Brain pericyte (primary cell): Measurements from ENCODE around the gene CEP85L.

Source experiments
- DNase-seq: peaks from one replicate; pipeline ENCODE4 v3.0.0-alpha.2; 2012; ENCODE audit warnings: low read depth, low spot score

CEP85L gene

DNA sequence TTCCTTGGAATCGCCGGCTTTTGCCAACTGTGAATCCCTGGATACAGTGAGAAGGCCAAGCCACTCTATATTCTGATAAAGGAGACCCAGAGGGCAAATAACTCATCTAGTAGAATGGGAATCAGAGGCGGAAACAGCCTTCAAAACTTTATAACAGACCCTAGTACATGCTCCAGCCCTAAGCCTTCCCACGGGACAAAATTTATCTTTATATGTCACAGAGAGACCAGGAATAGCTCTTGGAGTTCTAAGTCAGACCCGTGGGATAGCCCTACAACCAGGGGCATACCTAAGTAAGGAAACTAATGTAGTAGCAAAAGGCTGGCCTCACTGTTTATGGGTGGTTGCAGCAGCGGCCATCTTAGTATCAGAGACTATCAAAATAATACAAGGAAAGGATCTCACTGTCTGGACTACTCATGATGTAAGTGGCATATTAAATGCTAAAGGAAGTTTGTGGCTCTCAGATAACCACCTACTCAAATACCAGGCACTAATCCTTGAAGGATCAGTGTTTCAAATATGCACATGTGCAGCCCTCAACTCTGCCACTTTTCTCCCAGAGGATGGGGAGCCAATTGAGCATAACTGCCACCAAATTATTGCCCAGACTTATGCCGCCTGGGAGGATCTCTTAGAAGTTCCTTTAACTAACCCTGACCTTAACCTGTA, 29.5 kb downstream of the CEP85L start:
- DNase-seq: no peak

DNA sequence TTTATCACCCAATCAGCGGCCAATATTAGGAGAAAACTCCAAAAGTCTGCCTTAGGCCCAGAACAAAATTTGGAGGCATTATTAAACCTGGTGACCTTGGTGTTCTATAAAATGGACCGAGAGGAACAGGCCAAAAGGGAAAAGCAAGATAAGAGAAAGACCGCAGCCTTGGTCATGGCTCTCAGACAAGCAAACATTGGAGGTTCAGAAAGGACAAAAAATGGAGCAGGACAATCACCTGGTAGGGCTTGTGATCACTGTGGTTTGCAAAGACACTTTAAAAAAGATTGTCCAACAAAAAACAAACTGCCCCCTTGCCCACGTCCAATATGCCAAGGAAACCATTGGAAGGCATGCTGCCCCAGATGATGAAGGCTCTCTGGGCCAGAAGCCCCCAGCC, 31.2 kb downstream of the CEP85L start:
- no peak for DNase-seq

DNA sequence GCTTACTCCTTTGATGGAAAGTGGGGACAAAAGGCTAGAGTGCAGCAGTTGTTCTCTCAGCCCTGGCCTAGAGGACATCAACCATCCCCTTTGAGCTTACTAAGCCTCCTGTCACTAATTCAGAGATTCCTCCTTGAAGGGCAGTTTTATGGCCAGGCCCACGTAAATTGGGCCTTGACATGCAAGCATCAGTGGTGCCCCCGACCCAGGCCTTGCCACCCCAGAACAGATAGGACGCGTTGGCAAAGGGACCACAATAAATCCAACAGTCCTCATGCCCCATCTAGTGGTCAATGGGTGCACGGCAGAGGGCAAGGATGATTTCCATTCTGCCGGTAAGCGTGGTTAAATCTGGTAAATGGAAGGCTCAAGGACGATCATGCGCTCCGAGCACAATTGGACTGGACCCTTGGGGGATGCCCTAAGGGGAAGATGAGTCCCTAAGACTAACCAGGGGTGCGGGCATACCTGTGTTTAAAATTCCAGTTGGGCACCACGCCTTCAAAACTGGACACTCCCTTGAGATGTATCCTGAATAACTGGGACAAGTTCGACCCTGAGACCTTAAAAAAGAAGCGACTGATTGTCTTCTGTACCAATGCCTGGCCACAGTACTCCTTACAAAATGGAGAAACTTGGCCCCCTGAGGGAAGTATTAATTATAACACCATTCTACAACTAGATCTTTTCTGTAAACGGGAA, 32.6 kb downstream of the CEP85L start:
- no peak for DNase-seq

DNA sequence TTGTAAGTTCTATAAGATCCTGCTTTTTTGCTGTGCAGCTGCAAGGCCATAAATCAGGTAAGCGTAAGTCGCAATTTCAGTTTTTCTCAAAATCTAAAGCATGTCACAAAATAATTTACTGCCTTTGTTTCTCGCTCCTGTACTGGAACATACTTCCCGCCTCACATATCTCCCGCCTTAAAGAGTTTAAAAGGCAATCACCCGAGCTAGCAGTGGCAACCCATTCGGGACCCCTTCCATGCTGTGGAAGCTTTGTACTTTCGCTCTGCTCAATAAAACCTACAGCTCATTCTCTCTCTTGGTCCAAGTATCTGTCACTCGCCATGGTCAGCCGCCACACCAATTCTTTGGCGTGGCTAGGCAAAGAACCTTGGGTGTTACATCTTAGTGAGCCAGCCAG, 34.0 kb downstream of the CEP85L start:
- DNase-seq: no peak

DNA sequence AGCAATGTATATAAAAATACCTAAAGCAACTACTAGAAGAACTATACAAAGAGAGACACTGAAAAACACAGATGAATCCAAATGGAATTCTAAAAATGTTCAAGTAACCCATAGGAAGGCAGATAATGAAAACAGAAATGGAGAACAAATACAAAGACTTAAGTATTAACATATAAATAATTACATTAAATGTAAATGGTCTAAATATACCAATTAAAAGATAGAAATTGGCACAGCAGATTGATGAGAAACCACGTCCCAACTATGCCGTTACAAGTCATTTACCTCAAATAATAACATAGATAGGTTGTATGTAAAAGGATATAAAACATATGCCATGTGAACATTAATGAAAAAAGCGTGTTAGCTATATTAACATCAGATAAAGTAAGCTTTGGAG, 40.1 kb downstream of the CEP85L start:
- DNase-seq: no peak

DNA sequence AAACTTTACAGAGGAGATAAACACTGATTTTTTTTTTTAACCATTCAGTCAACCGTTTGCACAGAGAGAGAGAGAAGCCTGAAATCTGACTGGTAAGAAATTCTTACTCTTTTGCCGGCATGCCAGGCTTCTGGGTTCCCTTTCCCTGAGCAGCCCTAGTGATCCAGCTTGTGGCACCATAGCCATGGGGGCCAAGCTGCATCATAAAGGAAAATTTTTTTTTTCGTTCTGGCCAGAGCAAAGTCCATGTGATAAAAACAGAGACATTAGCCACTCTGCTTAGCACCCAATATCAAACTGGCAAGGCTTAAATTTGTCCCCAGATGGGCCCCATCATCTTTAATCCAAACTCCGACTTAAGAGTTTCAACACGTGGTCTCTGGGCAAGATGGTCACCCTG, 44.5 kb downstream of the CEP85L start:
- DNase-seq: no peak

DNA sequence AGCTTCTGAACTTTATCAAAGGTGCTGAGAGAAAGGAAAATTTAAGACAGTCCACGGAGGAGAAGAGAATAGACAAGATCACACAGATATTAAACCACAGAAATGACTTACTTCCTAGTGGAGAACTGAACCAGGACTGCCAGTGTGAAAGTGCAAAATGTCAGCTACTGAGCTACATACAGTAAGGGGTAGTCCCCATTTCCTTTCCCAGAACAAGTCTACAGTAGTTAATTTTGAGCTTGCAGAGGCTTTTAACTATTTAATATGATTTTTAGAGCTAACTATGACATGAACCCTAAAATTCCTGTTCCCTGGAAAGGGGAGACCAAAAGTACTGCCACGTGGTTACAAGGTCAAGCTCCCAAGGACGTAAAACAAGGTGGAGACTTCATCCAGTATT, 45.1 kb downstream of the CEP85L start:
- DNase-seq: no peak

DNA sequence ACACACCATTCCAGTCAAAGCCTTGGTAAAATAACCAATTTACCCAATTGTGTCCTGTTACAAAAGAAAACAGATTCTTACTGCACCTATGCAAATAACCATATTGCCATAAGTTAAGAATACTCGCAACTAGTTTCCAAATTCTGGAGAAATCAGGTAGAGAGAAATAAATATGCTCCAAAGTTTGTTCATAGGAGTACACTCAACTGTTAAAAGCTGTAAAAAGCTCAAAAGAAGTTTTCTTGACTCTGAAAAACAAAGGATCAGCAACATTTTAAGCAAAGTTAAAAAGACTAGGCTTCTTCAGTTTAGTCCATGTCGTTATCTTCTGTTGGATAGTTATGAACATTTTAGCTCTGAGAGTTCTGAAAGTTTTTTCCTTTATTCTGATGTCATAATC, 48.0 kb downstream of the CEP85L start:
- no peak for DNase-seq

DNA sequence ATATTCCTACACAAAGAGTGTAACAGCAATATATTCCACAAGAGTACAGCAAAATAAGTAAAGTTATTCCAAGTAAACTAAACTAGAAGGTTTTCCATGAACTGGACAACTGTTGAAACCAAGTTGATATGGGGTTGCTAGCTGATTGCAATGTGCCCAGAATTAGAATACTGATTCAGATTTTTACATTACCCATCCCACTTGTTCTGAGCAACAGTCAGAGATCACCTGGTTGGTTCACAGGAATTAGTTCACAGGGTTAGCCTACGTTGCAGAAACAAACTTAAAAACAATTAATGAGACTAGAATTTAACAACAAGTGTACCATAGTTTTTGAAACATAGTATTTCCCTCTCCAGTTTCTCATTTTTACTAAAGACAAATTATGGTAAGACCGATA, 49.1 kb downstream of the CEP85L start:
- DNase-seq: no peak

DNA sequence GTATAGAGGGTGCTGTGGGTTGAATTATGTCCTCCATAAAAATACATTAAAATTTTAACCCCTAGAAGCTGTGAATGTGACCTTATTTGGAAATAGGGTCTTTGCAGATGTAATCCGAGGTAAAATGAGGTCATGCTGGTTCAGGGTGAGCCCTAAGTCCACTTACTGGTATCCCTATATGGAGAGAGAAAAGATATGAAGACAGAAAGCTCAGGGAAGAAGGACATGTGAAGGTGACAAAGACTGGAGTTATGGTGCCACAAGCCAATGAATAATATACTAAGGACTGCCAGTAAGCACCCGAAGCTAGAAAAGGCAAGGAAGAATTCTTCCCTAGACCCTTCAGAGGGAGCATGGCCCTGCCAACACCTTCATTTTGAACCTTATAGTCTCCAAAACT, 53.1 kb downstream of the CEP85L start:
- DNase-seq: no peak

DNA sequence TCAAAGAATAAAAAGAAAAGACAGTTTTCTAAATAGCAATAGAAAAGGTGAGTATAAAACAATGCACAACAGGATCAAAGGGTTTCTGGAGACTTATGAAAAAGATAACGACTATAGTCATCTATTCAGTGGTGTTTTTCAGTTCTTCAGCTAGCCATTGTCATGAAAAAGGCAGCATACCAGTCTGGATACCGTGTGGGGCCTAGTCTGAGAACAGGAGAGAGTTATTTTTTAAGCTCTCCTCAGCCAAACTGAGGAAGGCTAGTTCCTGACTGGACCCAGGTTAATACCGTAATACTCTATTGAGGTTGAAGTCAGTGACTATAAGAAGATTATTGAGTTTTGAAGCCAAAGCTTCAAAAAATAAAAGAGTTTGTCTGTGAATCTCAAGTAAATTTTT, 53.8 kb downstream of the CEP85L start:
- no peak for DNase-seq

DNA sequence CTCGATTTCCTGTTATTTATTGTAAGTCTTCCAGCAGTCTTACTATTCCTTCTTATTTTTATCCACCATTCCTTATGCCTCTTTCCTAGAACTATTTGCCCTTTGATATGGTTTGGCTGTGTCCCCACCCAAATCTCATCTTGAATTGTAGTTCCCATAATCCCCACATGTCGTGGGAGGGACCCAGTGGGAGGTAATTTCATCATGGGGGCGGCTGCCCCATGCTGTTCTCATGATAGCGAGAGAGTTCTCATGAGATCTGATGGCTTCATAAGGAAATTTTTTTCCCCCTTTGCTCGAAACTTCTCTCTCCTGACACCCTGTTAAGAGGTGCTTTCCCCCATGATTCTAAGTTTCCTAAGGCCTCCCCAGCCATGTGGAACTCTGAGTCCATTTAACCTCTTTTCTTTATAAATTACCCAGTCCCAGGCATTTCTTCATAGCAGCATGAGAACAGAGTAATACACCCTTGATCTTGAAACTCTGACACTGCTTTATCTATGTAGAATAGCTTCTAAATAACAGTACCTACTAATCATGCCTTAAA, 54.5 kb downstream of the CEP85L start:
- no peak for DNase-seq

DNA sequence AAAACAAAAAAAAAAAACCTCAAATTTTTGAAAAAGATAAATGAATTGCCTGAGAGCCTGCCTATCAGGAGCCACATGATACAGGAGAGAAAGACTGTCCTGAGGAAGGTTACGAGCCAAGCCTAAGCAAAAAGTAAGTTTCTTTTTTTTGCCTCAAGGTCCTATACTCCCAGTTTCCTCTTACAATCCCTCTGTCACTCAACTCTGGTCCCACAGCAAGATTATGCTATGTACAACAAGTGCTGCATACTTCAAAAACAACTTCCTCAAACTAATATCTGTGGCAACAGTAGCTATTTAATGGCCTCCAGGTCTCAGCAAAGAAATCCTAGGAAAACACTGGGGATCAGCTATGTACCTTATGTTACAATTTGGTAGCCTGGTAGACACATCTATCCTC, 56.5 kb downstream of the CEP85L start:
- DNase-seq: no peak

DNA sequence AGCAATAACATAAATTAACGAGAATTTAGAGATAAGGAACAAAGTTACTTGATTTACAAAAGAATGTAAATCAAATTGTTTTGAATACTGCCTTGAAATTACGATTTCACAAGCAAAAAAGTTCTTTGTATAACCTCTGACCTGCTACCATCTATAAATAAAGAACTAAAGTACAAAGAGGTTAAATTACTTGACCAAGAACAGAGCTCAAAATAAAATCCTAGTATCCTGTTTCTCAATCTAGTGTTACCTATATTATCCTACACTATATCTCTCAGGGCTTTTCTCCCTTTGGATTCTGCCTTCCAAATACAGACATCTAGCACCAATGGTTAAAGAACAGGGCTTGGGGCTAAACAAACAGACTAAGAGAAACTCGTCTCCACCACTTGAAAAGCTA, 59.5 kb downstream of the CEP85L start:
- no peak for DNase-seq

DNA sequence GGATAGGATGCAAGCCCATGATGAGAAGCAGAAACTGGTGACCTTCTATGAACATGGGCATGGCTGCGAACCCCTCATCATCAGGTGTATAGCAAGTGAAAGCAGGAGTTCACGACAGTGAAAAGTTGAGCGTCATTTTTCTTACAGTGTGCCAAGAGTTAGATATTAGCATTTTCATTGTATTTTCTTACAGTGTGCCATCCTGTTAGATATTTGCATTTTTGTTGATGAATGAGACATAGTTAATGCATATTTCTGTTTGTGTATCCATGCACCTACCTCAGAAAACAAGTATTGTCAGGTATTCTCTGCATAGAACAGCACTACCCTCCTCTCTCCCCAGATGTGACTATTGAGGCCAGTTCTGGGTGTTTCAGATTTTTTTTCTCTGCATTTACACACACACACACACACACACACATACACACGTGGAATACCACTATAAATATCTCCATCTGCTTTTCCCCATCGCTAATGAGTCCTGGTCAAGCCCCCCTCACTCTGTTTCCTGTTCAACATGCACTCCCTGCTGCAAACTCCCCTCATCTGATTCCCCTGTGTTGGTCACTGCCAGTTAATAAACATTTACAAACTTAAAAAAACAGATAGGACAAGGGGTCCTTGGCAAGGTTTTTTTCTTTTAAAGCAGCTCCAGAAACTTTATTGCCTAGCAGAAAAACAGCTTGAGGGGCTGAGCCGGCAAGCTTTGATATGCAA, 61.6 kb downstream of the CEP85L start:
- DNase-seq: no peak

DNA sequence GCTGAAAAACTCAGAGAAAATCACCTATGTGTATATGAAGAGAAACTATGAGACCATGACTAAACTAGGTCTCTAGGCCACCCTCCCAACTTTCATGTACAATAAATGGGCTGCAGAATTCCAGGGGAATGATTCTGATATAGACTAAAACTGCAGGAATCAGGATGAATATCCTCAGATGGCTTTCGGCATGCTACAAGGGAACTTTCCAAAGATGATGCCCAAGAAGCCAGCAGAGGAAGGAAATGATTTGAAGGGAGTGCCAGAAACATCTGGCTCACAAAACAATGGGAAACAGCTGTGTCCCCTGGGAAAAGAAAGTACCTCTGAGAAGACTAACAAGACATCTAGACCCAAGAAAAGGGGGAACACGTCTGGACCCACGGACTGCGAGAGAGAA, 62.2 kb downstream of the CEP85L start:
- no peak for DNase-seq

DNA sequence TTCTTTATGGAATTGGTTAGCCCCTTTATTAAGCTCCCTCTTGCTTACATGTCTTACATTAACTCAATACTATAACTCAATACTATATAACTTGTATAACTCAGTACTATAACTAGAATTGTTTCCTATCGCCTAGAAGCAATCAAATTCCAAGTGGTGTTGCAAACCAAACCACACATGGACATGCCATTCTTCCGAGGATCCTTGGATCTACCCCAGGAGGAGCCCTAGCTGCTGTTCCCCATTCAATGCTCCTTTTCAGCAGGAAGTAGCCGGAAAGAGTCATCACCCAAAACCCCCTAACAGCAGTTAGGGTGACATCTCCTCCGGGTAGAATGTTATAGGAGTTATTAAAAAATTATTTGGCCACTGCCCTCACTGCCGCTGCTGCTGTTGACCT, 62.8 kb downstream of the CEP85L start:
- DNase-seq: no peak

DNA sequence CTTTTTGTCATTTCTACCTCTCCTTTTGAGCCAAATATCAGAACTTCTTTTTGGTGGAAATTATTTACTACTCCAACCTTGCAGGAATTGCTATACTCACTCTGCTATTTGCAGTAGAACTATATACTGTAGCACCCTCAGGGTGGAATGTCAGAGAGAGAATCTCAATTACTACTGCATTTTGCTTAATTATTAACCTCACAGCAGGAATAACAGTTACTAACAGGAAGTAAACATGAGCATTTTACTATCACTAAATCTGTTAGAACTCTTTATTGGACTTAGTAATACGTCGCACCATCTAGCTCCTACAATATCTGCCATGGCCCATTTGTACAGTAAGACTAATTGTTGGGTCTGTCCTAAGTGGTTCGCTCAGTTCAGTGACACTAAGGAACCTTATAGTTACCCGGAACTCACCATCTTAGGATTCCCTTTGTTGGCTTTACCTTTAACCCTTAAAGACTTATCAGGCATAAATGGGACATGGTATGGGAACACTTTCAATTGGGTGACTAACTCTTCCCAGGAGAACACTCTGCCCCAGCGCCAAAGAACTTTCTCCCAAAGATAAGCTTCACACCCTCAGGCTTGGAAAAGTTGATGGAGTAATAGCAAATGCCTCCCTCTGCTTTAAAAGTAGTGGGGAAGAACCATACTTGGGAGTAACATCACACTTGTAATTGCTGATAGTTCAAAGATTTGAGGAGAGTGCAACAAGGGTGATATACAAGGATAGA, 64.5 kb downstream of the CEP85L start:
- no peak for DNase-seq

DNA sequence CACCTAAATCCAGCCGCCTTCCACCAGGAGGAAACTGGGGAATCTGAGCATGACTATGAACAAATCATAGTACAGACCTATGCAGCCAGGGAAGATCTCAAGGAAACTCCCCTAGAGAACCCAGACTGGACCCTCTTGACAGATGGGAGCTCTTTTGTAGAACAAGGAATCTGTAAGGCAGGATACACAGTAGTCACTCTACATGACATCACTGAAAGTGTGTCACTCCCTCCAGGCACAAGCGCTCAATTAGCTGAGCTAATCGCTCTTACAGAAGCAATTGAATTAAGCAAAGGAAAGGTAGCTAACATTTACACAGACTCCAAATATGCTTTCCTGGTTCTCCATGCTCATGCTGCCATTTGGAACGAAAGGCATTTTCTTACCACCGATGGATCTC, 66.5 kb downstream of the CEP85L start:
- DNase-seq: no peak

DNA sequence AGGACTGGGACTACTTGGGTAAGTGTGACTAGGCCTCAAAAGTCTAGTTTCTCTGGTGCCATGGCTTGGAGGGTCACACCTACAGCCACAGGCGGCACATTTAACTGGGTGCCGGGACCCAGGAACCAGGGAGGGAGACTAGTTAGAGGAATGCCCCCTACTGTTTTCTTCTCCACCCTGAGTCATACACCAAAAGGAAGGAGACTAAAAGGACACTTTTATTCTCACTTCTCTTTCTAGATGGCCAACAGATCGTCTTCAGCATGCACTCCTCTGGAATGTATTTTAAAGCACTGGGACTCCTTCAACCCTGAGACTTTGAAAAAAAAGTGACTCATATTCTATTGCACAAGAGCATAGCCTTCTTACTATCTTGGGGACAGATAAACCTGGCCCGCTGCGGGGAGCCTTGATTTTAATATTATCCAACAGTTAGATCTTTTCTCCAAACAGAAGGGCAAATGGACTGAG, 69.9 kb downstream of the CEP85L start:
- no peak for DNase-seq

DNA sequence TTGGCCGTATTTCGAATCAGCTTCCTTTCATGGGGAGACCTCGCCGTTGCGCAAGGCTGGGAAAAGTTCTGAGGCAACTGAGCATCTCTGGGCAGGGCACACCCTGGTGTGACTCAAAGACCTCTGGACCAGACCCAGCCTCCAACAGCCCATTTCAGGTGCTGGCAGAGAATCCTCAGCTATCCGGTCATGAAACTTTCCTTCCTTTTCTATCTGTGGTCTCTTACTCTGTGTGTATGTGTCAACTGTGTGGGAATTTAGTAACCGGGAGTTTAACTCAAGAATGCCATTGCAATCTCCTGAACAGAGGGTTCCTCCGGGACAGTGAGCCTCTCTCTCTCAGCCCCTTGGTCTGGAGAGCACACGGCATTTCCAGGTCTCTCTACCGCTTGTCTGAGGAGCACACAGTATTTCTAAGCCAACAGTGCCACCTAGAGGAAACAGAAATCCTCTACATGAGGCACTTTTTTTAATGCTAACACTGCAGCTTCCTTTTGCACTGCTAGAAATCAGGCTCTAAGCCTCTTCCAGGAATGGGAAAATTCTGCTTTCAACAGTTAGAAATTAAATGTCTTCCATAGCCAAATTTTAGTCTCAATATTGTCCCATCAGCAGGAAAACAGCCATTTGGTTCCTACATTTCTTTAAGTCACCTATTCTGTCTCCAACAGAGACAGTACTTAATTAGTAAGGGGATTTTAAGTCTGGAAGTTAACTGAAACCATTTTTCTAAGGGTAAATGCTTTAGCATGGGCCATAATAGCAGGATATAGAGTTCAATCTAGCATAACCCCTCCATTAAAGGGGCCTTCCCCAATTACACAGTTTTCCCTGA, 70.6 kb downstream of the CEP85L start:
- DNase-seq: no peak
